ENCODE results near the gene TSSK6. TPM values are rescaled to one million over a fixed set of nuclear protein-coding genes. Genes with fewer than 3 reads are reported as not detected.

Gene TSSK6
- total RNA-seq, 2 experiments from 2014 or later, result 2.5 to 2.8 TPM

DNA sequence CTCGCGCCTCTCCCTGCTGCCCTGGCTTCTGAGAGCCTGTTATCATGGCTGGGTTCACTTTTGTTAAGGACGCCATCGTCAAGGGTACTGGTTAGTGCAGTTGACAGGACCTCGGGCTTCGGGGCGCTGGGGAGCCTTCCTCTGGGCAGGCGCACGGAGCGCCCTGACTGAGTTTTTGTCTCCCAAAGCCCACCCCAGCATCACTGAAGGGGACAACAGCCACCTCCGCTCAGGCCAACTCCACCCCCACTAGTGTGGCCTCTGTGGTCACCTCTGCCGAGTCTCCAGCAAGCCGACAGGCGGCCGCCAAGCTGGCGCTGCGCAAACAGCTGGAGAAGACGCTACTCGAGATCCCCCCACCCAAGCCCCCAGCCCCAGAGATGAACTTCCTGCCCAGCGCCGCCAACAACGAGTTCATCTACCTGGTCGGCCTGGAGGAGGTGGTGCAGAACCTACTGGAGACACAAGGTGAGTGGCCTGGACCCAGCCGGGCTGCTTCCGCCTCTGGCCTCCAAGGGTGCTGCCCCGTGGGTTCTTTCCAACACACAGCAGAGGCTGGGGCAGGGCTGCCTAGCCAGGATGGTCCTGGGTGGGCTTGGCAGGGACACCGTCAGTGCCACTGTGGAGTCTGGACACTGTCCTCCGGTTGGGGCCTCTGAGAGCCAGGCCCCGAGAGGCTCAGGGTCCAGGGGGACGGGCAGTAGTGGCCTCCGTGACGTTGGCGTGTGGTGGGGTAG is 16.9 kb downstream of the TSSK6 start:
- CTCF ChIA-PET, result no interaction called here
- POLR2A ChIA-PET, result no interaction called here

DNA sequence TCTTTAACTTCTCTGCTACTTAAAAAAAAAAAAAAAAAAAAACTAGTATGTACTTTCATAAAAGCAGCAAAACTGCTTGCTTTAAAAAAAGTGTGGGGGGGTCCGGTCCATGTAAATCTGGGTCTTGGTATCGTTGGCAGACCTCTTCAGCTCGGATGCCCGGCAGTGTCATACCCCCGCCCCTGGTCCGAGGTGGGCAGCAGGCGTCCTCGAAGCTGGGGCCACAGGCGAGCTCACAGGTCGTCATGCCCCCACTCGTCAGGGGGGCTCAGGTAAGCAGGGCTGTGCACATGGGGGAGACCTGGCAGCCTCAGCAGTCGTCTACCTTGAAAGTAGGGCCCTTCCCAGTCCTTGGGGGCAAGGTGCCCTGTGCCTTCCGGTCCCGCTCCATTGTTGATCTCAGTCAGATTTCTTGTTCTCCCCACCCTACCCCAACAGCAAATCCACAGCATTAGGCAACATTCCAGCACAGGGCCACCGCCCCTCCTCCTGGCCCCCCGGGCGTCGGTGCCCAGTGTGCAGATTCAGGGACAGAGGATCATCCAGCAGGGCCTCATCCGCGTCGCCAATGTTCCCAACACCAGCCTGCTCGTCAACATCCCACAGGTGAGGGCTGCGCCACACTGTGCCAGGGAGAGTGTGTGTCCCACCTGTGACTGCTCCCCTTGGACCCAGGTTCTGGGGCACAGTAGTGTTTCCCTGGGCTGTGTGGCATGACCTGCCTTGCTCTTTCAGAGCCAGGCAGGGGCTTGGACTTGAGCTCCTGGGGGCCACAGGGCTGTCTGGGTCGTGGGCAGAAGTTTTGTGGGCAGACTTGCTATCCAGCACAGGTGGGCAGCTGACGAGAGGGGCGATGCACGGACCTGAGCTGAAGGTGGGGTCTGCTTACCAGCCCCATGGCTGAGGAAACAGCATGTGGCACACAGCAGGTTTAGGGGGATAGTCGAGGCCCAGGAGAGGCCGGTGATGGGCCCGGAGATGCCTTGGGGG is 19.4 kb downstream of the TSSK6 start:
- CTCF ChIA-PET, result interaction anchor here (1.1 kb wide), 1 partner anchor 36 kb away, joined by 3 read pairs; no protein-coding TSS in a partner anchor
- POLR2A ChIA-PET, result interaction anchor here (0.6 kb wide), 1 partner anchor 164 kb away, joined by 6 read pairs; no protein-coding TSS in a partner anchor

DNA sequence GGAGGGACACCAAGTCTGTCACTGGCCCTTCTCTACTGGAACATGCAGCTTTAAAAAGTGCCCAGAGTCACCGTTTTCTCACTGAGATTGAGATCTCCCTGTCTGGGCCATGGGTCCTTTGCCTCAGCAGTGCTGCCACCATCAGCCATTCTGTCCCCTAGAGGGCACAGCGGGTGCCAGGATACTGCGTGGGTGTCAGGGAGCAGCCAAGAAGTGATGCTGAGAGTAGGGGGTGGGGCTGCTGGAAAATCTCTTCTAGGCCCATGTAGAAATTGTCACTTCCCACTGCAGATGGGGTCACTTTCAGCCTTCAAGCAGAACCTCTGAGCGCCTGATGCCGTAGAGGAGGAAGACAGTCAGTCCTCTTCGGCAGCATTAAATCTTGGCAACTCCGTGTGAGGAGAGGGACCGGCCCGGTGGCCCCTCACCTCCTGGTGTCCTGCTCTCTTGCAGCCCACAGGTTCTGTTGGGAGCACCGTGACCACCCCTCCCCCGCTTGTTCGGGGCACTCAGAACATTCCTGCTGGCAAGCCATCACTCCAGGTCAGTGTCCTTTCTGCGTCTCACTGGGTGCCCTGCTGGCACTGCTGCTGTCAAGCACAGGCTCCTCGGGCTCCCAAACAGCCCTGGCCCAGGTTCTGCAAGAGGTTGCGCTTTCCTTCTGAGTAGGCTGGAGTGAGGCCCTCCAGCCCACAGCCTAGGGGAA is 21.4 kb downstream of the TSSK6 start:
- CTCF ChIA-PET, result no interaction called here
- POLR2A ChIA-PET, result no interaction called here

DNA sequence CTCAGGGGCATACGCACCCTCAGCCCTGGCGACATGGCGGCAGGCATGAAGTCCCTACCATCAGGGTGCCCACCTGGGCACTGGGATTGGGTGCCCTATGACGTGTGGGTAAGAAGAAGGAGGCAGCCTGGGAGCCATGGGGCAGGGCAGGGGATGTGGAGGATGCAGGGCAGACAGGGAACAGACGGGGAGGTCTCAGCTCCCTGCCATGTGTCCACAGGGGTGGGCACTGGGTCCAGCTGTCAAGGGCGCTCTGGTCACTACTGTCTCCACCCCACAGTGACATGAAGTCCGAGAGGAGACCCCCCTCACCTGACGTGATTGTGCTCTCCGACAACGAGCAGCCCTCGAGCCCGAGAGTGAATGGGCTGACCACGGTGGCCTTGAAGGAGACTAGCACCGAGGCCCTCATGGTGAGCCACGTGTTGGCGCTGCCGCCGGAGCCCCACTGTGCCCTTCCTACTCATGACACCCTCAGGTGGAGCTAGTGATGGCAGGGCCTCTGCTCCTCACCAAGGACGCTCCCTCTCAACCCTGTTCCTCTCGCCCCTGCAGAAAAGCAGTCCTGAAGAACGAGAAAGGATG is 23.2 kb downstream of the TSSK6 start:
- CTCF ChIA-PET, result interaction anchor here (0.8 to 4.9 kb wide), 6 partner anchors 20 to 126 kb away, joined by 3 to 60 read pairs (median 11); no protein-coding TSS in a partner anchor
- POLR2A ChIA-PET, result interaction anchor here (0.6 kb wide), 1 partner anchor 74 kb away, joined by 3 read pairs; no protein-coding TSS in a partner anchor

DNA sequence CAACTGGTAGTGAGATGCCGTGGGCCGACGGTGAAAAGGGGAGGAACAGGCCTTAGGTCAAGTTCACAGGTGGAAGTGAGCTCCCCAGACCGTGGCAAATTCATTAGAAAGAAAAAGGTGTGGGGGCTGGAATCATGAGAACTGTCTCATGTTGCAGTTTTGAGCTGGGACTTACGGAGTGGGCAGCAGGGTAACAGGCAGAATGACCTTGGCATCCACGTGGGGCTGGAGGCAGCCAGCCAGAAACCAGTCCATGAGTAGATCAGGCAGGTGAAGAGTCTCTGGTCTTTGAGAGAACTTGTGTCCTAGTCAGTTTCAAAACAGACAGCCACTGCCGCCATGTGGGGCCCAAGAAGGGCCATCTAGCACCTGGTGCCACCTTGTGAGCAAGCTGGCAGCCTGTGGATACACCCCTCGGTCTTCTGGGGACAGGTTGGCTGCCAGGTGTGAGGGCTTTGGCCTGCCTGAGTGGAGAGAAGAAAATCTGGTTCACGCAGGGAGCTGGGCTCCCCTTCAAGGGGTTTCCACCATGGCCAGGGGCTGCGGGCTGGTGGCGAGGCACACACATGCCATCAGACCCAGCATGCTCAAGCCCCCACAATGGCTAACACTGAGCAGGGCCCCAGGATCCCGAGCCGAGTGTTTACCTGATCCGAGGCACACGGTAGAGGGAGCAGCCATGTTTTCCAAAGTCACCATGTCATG is 23.9 kb downstream of the TSSK6 start:
- ChIA-PET POLR2A (no interaction called here), CTCF (interaction anchor here (0.6 to 5.3 kb wide), 19 partner anchors 10 to 308 kb away, joined by 3 to 60 read pairs (median 6); partner anchors contain the start of gene GATAD2A)

DNA sequence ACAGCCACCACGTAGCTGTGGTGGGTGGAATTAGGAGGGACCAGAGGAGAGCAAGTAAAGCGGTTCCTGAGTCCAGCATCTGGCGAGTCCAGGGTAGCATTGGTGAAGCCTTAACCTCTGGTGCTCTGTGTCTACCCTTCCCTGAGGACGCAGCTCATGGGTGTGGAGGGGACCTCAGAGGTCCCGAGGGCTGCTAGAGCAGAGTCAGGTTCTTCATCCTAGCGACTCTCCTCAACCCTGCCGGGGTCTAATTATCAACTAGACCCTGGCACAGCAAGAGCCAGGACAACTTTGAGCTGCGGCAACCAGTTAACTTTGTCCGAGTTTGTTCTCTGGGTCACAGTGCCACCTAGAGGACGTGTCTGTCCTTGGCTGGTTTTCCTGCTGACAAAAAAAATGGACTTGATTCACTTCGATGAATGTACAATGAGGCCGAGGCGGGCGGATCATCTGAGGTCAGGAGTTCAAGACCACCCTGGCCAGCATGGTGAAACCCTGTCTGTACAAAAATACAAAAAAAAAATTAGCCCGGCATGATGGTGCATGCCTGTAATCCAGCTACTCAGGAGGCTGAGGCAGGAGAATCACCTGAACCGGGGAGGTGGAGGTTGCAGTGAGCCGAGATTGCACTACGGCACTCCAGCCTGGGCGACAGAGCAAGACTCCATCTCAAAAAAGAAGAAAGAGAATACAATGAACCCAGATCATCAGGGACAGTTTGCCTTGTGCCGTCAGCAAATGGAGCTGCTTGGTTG is 25.0 kb downstream of the TSSK6 start:
- POLR2A ChIA-PET, result interaction anchor here (0.5 to 3.2 kb wide), 3 partner anchors 85 to 105 kb away, joined by 4 to 9 read pairs (median 5); partner anchors contain the start of gene GATAD2A

DNA sequence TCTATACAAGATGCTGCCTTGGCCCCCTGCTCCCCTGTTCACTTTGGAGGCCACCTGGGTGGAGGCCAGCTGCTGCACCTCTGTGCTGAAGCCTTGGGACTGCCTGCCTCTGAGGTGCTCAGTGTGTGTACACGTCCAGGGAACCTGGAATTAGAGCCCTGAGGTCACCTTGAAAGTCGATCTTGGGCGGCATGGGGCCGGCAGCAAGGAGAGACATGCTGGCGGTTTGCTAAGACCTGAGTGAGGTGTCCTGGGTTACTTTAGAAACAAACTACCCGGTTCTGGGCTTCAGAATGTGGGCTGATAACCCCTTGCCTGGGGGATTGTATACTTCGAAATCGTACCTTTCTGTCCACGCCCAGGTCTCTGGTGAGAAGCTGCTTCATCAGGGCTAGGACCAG is 25.5 kb downstream of the TSSK6 start:
- CTCF ChIA-PET, result interaction anchor here (0.6 to 5.3 kb wide), 27 partner anchors 9 to 659 kb away, joined by 3 to 60 read pairs (median 5); partner anchors contain the start of genes GATAD2A, NDUFA13 and TSSK6

More for the DNA sequence above, 25.0 kb downstream of the TSSK6 start:
- CTCF ChIA-PET, result interaction anchor here (0.6 to 5.3 kb wide), 33 partner anchors 10 to 659 kb away, joined by 3 to 60 read pairs (median 5); partner anchors contain the start of genes GATAD2A, NDUFA13 and TSSK6

DNA sequence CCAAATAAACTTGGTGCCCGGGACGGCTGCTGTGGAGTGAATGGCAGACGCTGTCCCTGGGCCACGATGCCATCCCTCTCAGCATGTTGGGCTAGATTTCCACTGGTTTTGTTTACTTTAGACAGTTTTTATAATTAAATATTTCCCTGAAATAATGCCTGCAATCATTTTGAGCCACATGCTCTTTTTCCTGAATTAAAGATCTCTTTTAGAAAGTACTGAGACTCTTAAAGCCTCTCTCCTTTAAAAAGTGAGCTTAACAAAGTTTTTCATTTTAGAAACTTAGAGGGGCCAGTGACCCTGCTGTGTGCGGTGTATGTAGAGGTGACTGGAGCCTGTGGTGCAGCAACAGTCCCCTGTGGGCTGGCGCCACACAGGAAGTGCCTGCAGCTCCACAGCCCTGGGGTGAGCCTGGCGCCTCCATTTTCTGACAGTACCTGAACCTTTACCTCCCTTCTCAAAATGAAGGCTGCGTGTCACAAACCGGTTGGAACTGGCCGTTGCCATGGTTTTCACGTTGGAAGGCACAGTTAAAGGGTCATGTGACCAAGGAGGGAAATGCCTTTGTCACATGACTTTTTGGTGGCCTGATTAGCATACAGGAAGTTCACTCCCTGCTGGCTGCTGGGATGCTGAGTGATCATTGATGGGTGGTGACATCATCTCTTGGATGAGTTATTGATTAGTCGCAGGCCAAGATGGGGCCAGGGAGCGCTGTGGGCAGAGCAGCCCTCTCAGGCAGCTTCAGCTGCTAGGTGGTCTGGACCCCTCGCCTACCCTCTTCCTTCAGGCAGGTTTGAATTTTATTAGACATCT is 26.3 kb downstream of the TSSK6 start:
- ChIA-PET CTCF (interaction anchor here (0.8 to 5.3 kb wide), 13 partner anchors 8 to 128 kb away, joined by 3 to 60 read pairs (median 7); partner anchors contain the start of gene GATAD2A), POLR2A (interaction anchor here (0.8 to 3.2 kb wide), 2 partner anchors 26 to 84 kb away, joined by 3 to 9 read pairs; partner anchors contain the start of genes GATAD2A and TSSK6)

More for the DNA sequence above, 25.5 kb downstream of the TSSK6 start:
- POLR2A ChIA-PET, result interaction anchor here (0.5 to 3.2 kb wide), 3 partner anchors 85 to 105 kb away, joined by 4 to 9 read pairs (median 5); partner anchors contain the start of gene GATAD2A

DNA sequence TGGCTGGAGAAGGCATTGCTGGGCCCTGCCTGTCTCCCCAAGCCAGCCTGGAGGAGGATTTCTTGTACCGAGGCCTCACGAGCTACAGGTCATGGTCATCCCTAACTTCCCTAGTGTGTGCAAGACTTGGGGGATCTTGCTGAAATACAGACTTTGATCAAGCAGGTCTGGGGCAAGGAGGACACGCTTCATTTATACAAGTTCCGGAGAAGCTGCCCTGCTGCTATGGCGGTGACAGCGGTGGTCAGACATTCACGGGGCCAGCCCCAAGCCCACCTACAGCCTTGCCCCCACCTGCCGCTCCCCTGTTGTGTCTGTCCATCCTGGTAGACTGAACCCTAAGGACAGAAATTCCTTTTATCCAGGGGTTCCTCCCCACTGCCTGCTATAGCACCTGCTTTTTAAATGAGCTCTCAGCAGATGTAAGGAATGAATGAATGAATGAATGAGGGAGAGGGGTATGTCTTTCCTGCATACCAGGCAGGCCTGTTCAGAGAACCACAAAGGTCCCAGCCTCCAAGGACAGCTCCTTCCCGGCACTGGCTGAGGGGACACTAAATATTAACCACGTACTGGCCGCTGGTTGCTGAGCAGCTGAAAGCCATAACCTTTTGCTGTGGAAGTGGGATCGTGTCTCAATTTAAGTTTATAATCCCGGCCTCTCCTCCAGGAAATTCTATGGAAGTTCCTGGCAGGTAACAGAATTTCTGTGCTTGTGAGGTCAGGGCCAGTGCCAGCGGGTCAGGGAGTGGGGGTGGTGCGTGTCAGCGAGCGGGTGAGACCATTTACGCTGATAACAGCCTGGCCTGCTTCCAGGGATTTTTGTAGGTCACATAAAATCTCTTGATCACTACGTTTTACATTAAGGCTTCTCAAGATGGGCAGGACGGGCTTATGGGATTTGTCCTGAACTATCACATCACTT is 27.1 kb downstream of the TSSK6 start:
- POLR2A ChIA-PET, result interaction anchor here (0.5 to 3.2 kb wide), 3 partner anchors 27 to 126 kb away, joined by 3 to 9 read pairs (median 3); partner anchors contain the start of genes GATAD2A and TSSK6

DNA sequence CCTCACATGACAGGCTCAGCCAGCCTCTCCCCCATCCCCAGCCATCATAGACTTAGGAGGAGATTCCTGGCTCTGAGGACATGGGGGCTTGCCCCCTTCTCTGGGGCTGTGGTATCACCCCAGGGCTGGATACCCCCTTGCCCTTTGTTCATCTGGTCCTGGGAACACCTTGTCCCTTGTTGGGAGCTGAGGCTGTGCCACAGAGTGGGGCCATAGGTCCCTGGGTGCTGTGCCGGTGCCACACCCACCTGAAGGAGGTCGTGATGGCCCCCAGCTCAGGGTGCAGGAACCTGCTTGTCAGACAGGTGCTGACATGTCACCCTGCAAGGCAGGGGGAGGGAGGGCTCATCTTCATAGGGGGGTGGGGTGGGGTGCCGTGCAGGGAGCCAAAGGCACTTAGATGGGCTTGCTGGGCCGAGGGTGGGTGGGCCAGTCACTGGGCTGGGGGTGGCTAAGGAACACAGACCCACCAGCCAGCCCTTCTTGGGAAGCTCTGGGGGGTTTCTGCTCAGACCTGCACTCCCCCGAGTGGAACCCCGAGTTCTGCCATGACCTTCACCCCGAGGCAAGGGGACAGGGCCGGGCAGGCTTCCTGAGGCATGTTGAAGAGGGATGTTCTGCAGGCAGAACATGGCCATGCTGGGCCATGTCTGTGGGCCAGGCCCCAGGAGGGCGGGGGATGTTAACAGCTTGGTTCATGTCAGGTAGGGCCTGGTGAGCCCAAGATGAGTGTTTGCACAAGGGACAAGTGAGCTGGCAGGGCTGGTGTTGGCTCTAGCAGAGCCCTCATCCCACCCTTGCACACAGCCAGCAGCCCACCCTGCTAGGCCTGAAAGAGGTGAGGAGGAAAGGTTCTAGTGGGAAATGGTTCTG is 28.0 kb downstream of the TSSK6 start:
- ChIA-PET CTCF (interaction anchor here (0.5 to 5.3 kb wide), 3 partner anchors 81 to 921 kb away, joined by 3 to 60 read pairs (median 25); partner anchors contain the start of gene GATAD2A), POLR2A (interaction anchor here (3.2 kb wide), 1 partner anchor 82 kb away, joined by 9 read pairs; the partner anchor contains the start of gene GATAD2A)

More for the DNA sequence above, 27.1 kb downstream of the TSSK6 start:
- CTCF ChIA-PET, result interaction anchor here (0.5 to 5.3 kb wide), 6 partner anchors 10 to 922 kb away, joined by 3 to 60 read pairs (median 8); partner anchors contain the start of gene GATAD2A

DNA sequence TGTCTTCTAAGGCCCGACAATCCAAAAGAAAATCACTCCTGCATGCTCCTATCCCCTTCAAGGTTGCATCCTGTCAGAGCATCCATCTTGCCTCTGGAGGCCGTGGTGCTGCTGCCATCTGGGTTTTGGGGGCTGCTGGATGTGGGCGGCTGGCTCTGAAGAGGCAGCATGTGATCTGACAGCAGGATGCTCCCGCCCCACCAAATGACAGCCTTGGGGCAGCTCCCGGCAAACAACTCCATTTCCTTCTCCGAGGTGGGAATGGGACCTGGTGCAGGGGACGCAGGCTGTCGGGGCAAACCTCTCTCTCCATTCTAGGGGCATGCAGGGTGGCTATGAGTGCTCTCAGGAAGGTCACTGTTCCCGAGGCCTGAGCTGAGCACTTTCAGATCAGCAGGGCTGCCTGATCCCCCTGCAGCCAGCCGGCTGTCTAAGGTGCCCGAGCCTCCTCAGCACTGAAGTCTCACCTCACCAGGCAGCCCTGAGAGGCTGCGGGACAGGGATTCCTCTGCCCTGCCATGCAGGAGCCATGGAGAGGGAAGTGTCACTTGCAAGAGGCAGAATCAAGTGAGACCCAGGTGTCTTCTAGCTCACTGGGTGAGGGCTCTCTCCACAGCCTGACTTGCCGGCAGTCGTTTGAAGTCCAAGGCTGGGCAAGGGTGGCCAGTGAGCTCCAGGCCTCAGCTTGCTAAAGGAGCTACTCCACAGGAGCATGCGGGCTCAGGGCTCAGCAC is 28.8 kb downstream of the TSSK6 start:
- ChIA-PET POLR2A (no interaction called here), CTCF (interaction anchor here (5.3 kb wide), 1 partner anchor 80 kb away, joined by 25 read pairs; the partner anchor contains the start of gene GATAD2A)

DNA sequence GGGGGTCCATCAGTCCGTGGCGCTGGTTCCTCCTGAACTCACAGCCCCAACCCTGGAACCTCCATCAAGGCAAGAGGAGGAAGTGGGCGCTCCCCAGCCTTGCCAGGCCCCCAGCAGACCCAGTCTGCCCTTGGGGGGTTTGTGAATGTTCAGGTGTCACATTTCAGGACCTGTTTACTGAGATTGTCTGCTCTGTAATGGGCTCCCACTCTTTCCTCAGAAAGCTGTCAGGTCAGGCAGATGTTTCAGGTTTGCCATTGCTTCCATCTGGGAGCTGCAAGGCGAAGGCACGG is 29.4 kb downstream of the TSSK6 start:
- ChIA-PET CTCF (interaction anchor here (5.3 kb wide), 1 partner anchor 80 kb away, joined by 25 read pairs; the partner anchor contains the start of gene GATAD2A), POLR2A (no interaction called here)
